Stimulated activated CD4-positive, alpha-beta T cell treated with anti-CD3 and anti-CD28 coated beads, Interleukin-1b, Interleukin-23, amount 100 ng/mL, for 48 hours (primary cell): ENCODE data around the gene MYL3.

Experiments
- DNase-seq: peaks from one replicate; pipeline ENCODE4 v3.0.0-alpha.2; 2020

MYL3 gene

GRCh38 chr3:46882377-46883053, 19.3 kb upstream of the MYL3 start:
- no peak for DNase-seq

- DNase-seq: no peak
Observed at GRCh38 chr3:46881596-46882376, 18.5 kb upstream of the MYL3 start.

GRCh38 chr3:46880884-46881595, 17.8 kb upstream of the MYL3 start:
- no peak for DNase-seq

GRCh38 chr3:46878781-46879436, 15.7 kb upstream of the MYL3 start:
- no peak for DNase-seq

- no peak for DNase-seq
Observed at GRCh38 chr3:46877406-46878125, 14.3 kb upstream of the MYL3 start, which contains the start of gene PTH1R. Gene PTH1R, plus strand, starts transcription at chr3:46877721. Its CDS starts 5,839 bp downstream, at chr3:46883560.

- DNase-seq: no peak
Observed at GRCh38 chr3:46876313-46877300, 13.4 kb upstream of the MYL3 start.

- DNase-seq: no peak
Observed at GRCh38 chr3:46875560-46875959, 12.3 kb upstream of the MYL3 start.

GRCh38 chr3:46874430-46874829, 11.2 kb upstream of the MYL3 start:
- no peak for DNase-seq

GRCh38 chr3:46873521-46873920, 10.3 kb upstream of the MYL3 start:
- DNase-seq: no peak

- no peak for DNase-seq
Observed at GRCh38 chr3:46871222-46871621, 8.0 kb upstream of the MYL3 start.

GRCh38 chr3:46870651-46871050, 7.4 kb upstream of the MYL3 start:
- DNase-seq: no peak

- no peak for DNase-seq
Observed at GRCh38 chr3:46869440-46869839, 6.2 kb upstream of the MYL3 start.

- DNase-seq: no peak
Observed at GRCh38 chr3:46868948-46869347, 5.7 kb upstream of the MYL3 start.

- no peak for DNase-seq
Observed at GRCh38 chr3:46868287-46868686, 5.0 kb upstream of the MYL3 start.

- no peak for DNase-seq
Observed at GRCh38 chr3:46867550-46867898, 4.3 kb upstream of the MYL3 start.

GRCh38 chr3:46866720-46867549, 3.7 kb upstream of the MYL3 start:
- DNase-seq: peak; percentile 75

GRCh38 chr3:46866032-46866595, 2.9 kb upstream of the MYL3 start:
- no peak for DNase-seq

- no peak for DNase-seq
Observed at GRCh38 chr3:46865546-46865945, 2.3 kb upstream of the MYL3 start.

GRCh38 chr3:46865031-46865507, 1.8 kb upstream of the MYL3 start:
- DNase-seq: no peak
